HCT116 (cell line): ENCODE measurements around the gene TCEA2. TPM values are rescaled to one million over a fixed set of nuclear protein-coding genes. Genes with fewer than 3 reads are reported as not detected.

Source experiments
- ATAC-seq: fragments of 200-7000 bp; cut with Tn5 transposase; 2 replicates; pipeline ENCODE4 v1.9.1; 2020; ENCODE audit warnings: mild to moderate bottlenecking, moderate library complexity
- BruUV-seq: library from RNA; stranded (reverse); fragments of 400-500 nt; replicated peaks from 2 replicates; lab custom pipeline; 2021; lab: Mats Ljungman, UMichigan
- CTCF ChIA-PET: fragments of 300-600 bp; sonication (Branson Sonifier 250); formaldehyde crosslinking; loops from one replicate; lab custom pipeline; 2021; ENCODE audit warnings: antibody characterized with exemption; lab: Charles Lee
- POLR2A ChIA-PET: fragments of 300-600, 350-600 bp; sonication (Branson Sonifier 250); formaldehyde crosslinking; loops from one replicate; lab custom pipeline; 2021; ENCODE audit warnings: antibody characterized with exemption; lab: Charles Lee
- RAD21 ChIA-PET, 2 experiments: fragments of 300-600 bp; sonication (Branson Sonifier 250); formaldehyde crosslinking; loops; one replicate each; lab custom pipeline; 2023; ENCODE audit warnings: low total read pairs in 2 of 2; ENCODE audit not compliant: uncharacterized antibody in 2 of 2, unreplicated experiment in 2 of 2, low non-redundant PET in 1 of 2; lab: Charles Lee
- DNase-seq: peaks from one replicate; pipeline ENCODE4 v3.0.0-alpha.2; 2010; ENCODE audit warnings: low read depth, low spot score
- H2AFZ ChIP-seq: fragments of 200-600 bp; shearing (Covaris generic), sonication (generic); 2 replicates; pipeline ENCODE4 v1.6.1; 2017; ENCODE audit warnings: low read depth, mixed run types, mixed read lengths, antibody characterized with exemption, low read length; ENCODE audit not compliant: poor library complexity, severe bottlenecking
- H3K27ac ChIP-seq: 2 replicates; pipeline ENCODE4 v1.5.1; 2012; ENCODE audit warnings: low read depth, low read length
- H3K27me3 ChIP-seq: fragments of 200-600 bp; sonication (generic); 2 replicates; pipeline ENCODE4 v1.6.1; 2016; ENCODE audit warnings: mixed run types, low read length, mixed read lengths; ENCODE audit not compliant: insufficient read depth
- H3K36me3 ChIP-seq, 2 experiments: fragments of 200-500 bp in 1 of 2; fragments of 200-600 bp in 1 of 2; sonication (Bioruptor generic) in 1 of 2; sonication (generic) in 1 of 2; 2 replicates each; pipeline versions ENCODE4 v1.5.1 to v1.6.1; 2014 to 2016; ENCODE audit warnings: low read length in 2 of 2, inconsistent platforms in 1 of 2, mixed read lengths in 1 of 2, mixed run types in 1 of 2; ENCODE audit not compliant: insufficient read depth in 2 of 2, control insufficient read depth in 1 of 2
- H3K4me1 ChIP-seq, 2 experiments: fragments of 200-600 bp in 1 of 2; sonication (generic) in 1 of 2; 2 replicates each; pipeline versions ENCODE4 v1.5.1 to v1.6.1; 2012 to 2017; ENCODE audit warnings: low read length in 2 of 2, inconsistent platforms in 1 of 2, mild to moderate bottlenecking in 1 of 2, mixed read lengths in 1 of 2, mixed run types in 1 of 2, moderate library complexity in 1 of 2; ENCODE audit not compliant: insufficient read depth in 2 of 2, control insufficient read depth in 1 of 2
- H3K4me2 ChIP-seq: fragments of 200-600 bp; sonication (generic); 2 replicates; pipeline ENCODE4 v1.6.1; 2017; ENCODE audit warnings: mixed run types, low read length, mixed read lengths
- H3K4me3 ChIP-seq, 2 experiments: fragments of 200-600 bp in 1 of 2; sonication (generic) in 1 of 2; replicated peaks in 1 of 2; 2 replicates each; pipeline ENCODE4 v1.5.1; 2011 to 2016; ENCODE audit warnings: low read length in 2 of 2, control low read depth in 1 of 2, low read depth in 1 of 2, mild to moderate bottlenecking in 1 of 2, mixed read lengths in 1 of 2, mixed run types in 1 of 2
- H3K79me2 ChIP-seq: fragments of 200-600 bp; sonication (generic); 2 replicates; pipeline ENCODE4 v1.6.1; 2017; ENCODE audit warnings: mild to moderate bottlenecking, mixed run types, low read length, moderate library complexity, mixed read lengths; ENCODE audit not compliant: insufficient read depth
- H3K9ac ChIP-seq: fragments of 200-600 bp; sonication (generic); 2 replicates; pipeline ENCODE4 v1.6.1; 2016; ENCODE audit warnings: low read length, mixed read lengths
- H3K9me2 ChIP-seq: fragments of 200-600 bp; sonication (generic), shearing (Covaris generic); 2 replicates; pipeline ENCODE4 v1.6.1; 2017; ENCODE audit warnings: mixed run types, mild to moderate bottlenecking, moderate library complexity; ENCODE audit not compliant: insufficient read depth
- H3K9me3 ChIP-seq, 2 experiments: fragments of 200-500 bp in 1 of 2; fragments of 200-600 bp in 1 of 2; sonication (Bioruptor generic) in 1 of 2; sonication (generic) in 1 of 2; 2 replicates each; pipeline ENCODE4 v1.6.1; 2014 to 2017; ENCODE audit warnings: low read length in 2 of 2, mixed read lengths in 2 of 2, inconsistent platforms in 1 of 2, low read depth in 1 of 2, mild to moderate bottlenecking in 1 of 2, mixed run types in 1 of 2, moderate library complexity in 1 of 2; ENCODE audit not compliant: control insufficient read depth in 1 of 2, insufficient read depth in 1 of 2
- H4K20me1 ChIP-seq: fragments of 200-600 bp; sonication (generic), shearing (Covaris generic); 2 replicates; pipeline ENCODE4 v1.6.1; 2017; ENCODE audit warnings: mixed run types, mild to moderate bottlenecking, moderate library complexity; ENCODE audit not compliant: insufficient read depth
- CBX3 ChIP-seq: IDR thresholded peaks from 2 replicates; pipeline ENCODE4 v1.6.1; 2012; ENCODE audit warnings: low read depth
- EGR1 ChIP-seq: IDR thresholded peaks from 2 replicates; pipeline ENCODE4 v1.6.1; 2012; ENCODE audit warnings: low read depth
- ELF1 ChIP-seq: IDR thresholded peaks from 2 replicates; pipeline ENCODE4 v1.6.1; 2012; ENCODE audit warnings: low read depth, borderline replicate concordance
- EZH2phosphoT487 ChIP-seq: fragments of 200-600 bp; IDR thresholded peaks from 2 replicates; pipeline ENCODE4 v1.6.1; 2018; ENCODE audit warnings: antibody characterized with exemption, borderline replicate concordance
- FOSL1 ChIP-seq: IDR thresholded peaks from 2 replicates; pipeline ENCODE4 v1.6.1; 2012; ENCODE audit warnings: low read depth
- JUND ChIP-seq: IDR thresholded peaks from 2 replicates; pipeline ENCODE4 v1.6.1; 2012
- POLR2A ChIP-seq: IDR thresholded peaks from 2 replicates; pipeline ENCODE4 v1.7.0; 2011; ENCODE audit warnings: borderline replicate concordance; ENCODE audit not compliant: insufficient read depth, insufficient read length; ENCODE audit errors: extremely low read depth
- POLR2AphosphoS5 ChIP-seq: IDR thresholded peaks from 2 replicates; pipeline ENCODE4 v1.6.1; 2011; ENCODE audit warnings: mild to moderate bottlenecking, low read depth, low read length, moderate library complexity
- RAD21 ChIP-seq: IDR thresholded peaks from 2 replicates; pipeline ENCODE4 v1.6.1; 2012; ENCODE audit warnings: low read depth, mild to moderate bottlenecking
- SIN3A ChIP-seq: IDR thresholded peaks from 2 replicates; pipeline ENCODE4 v1.6.1; 2012; ENCODE audit warnings: low read depth
- SP1 ChIP-seq: IDR thresholded peaks from 2 replicates; pipeline ENCODE4 v1.6.1; 2012; ENCODE audit warnings: low read depth
- SRF ChIP-seq: IDR thresholded peaks from 2 replicates; pipeline ENCODE4 v1.6.1; 2012; ENCODE audit warnings: low read depth
- TCF7L2 ChIP-seq: IDR thresholded peaks from 2 replicates; pipeline ENCODE4 v1.7.0; 2011; ENCODE audit warnings: borderline replicate concordance, inconsistent platforms; ENCODE audit not compliant: insufficient read depth, insufficient read length; ENCODE audit errors: extremely low read depth
- YY1 ChIP-seq: IDR thresholded peaks from 2 replicates; pipeline ENCODE4 v1.6.1; 2011; ENCODE audit warnings: low read length, low read depth, moderate library complexity, mild to moderate bottlenecking; ENCODE audit not compliant: insufficient replicate concordance; ENCODE audit errors: extremely low read depth
- ZFX ChIP-seq: fragments of 450-650 bp; IDR thresholded peaks from 2 replicates; pipeline ENCODE4 v1.6.1; 2017
- ZNF274 ChIP-seq: fragments of 200-500 bp; sonication (Bioruptor generic); IDR thresholded peaks from 2 replicates; pipeline ENCODE4 v1.6.1; 2014; ENCODE audit warnings: mild to moderate bottlenecking, low read depth, low read length, inconsistent platforms
- intact Hi-C: fragments of 100-400 bp; cut with micrococcal nuclease; formaldehyde crosslinking; loops from 2 replicates; pipeline ENCODE4 v1.10.0; 2022
- total RNA-seq: library from RNA; stranded (reverse); gene quantifications from one replicate; pipeline ENCODE4 v1.2.1, GENCODE V29; 2021; ENCODE audit not compliant: unreplicated experiment
- TF ChIP-seq, protein P1 (sequence below): IDR thresholded peaks from 2 replicates; pipeline ENCODE4 v1.6.1; 2012; ENCODE audit warnings: low read depth
- TF ChIP-seq, protein P2 (sequence below): IDR thresholded peaks from 2 replicates; pipeline ENCODE4 v1.6.1; 2012
- TF ChIP-seq, protein P3 (sequence below): IDR thresholded peaks from 2 replicates; pipeline ENCODE4 v1.6.1; 2011; ENCODE audit warnings: mild to moderate bottlenecking, low read length, moderate library complexity; ENCODE audit not compliant: insufficient replicate concordance; ENCODE audit errors: extremely low read depth
- TF ChIP-seq, protein P4 (sequence below), 3 experiments: fragments of 200-600 bp in 1 of 3; sonication (generic) in 1 of 3; IDR thresholded peaks in 2 of 3; conservative IDR thresholded peaks in 1 of 3; 2 replicates each; pipeline ENCODE4 v1.5.1; 2012 to 2017; ENCODE audit warnings: low read depth in 2 of 3, low read length in 2 of 3, antibody characterized with exemption in 1 of 3, borderline replicate concordance in 1 of 3, control low read depth in 1 of 3, mild to moderate bottlenecking in 1 of 3, mixed read lengths in 1 of 3, mixed run types in 1 of 3, moderate library complexity in 1 of 3; ENCODE audit not compliant: insufficient read depth in 1 of 3

The TCEA2 gene
- total RNA-seq, 1 experiment from 2014 or later, result 29.7 TPM

DNA sequence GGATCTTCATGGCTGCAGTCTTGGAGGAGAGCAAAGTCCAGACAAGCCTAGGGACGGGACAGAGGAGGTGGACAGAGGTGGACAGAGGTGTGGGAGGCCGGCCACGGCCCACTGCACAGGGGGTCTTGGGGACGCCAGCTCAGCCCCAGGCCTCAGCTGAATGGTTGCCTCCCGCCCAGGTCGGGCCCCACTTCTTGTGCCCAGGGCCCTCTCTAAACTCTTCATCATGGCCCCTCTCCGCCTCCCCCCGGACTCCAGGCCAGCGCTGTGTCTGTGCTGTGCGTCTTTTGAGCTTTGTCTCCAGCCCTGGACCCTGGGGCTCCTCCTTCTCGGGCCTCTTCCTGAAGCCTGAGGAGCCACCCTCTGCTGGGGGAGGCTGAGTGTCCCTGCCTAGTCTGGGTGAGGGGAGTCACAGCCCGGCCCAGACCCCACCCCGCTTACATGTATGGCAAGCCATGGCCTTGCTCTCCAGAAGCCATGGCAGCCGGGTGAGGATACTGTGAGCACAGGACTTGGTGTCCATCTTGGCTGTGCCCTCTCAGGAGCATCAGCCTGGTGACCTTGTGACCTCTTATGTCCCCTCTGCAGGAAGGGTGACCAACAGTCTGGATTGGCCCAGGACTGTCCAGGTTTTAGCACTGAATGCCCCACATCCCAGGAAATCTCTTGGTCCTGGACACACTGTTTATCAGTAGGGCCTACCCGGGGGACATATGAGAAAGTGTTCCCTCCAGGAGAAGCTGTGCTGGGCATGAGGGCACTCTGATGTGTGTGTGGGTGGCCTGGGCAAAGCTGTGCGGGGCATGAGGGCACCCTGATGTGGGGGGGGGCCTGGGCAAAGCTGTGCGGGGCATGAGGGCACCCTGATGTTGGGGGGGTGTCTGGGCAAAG is 53.8 kb downstream of the TCEA2 start:
- H4K20me1 ChIP-seq, result no peaks in the 10 kb centered on the region
- no peak overlapping the region for H3K4me3 ChIP-seq
- H3K9me3 ChIP-seq, result no peaks in the 10 kb centered on the region
- H3K79me2 ChIP-seq, result no peaks in the 10 kb centered on the region
- DNase-seq (no peak), ATAC-seq (no peak)
- H3K27ac ChIP-seq, result no peak overlapping the region
- TF ChIP-seq, protein P1, sequence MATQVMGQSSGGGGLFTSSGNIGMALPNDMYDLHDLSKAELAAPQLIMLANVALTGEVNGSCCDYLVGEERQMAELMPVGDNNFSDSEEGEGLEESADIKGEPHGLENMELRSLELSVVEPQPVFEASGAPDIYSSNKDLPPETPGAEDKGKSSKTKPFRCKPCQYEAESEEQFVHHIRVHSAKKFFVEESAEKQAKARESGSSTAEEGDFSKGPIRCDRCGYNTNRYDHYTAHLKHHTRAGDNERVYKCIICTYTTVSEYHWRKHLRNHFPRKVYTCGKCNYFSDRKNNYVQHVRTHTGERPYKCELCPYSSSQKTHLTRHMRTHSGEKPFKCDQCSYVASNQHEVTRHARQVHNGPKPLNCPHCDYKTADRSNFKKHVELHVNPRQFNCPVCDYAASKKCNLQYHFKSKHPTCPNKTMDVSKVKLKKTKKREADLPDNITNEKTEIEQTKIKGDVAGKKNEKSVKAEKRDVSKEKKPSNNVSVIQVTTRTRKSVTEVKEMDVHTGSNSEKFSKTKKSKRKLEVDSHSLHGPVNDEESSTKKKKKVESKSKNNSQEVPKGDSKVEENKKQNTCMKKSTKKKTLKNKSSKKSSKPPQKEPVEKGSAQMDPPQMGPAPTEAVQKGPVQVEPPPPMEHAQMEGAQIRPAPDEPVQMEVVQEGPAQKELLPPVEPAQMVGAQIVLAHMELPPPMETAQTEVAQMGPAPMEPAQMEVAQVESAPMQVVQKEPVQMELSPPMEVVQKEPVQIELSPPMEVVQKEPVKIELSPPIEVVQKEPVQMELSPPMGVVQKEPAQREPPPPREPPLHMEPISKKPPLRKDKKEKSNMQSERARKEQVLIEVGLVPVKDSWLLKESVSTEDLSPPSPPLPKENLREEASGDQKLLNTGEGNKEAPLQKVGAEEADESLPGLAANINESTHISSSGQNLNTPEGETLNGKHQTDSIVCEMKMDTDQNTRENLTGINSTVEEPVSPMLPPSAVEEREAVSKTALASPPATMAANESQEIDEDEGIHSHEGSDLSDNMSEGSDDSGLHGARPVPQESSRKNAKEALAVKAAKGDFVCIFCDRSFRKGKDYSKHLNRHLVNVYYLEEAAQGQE, result no peak
- TF ChIP-seq, protein P2, sequence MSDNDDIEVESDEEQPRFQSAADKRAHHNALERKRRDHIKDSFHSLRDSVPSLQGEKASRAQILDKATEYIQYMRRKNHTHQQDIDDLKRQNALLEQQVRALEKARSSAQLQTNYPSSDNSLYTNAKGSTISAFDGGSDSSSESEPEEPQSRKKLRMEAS, result no peak
- TF ChIP-seq SIN3A (no peak), CBX3 (no peak), TCF7L2 (no peak), SP1 (no peak), FOSL1 (no peak), EZH2phosphoT487 (no peak), JUND (no peak), RAD21 (no peak), ZNF274 (no peak), ZFX (no peak), EGR1 (no peak), SRF (no peak), YY1 (no peak), POLR2AphosphoS5 (no peak), POLR2A (no peak), ELF1 (no peak)
- TF ChIP-seq, protein P3, sequence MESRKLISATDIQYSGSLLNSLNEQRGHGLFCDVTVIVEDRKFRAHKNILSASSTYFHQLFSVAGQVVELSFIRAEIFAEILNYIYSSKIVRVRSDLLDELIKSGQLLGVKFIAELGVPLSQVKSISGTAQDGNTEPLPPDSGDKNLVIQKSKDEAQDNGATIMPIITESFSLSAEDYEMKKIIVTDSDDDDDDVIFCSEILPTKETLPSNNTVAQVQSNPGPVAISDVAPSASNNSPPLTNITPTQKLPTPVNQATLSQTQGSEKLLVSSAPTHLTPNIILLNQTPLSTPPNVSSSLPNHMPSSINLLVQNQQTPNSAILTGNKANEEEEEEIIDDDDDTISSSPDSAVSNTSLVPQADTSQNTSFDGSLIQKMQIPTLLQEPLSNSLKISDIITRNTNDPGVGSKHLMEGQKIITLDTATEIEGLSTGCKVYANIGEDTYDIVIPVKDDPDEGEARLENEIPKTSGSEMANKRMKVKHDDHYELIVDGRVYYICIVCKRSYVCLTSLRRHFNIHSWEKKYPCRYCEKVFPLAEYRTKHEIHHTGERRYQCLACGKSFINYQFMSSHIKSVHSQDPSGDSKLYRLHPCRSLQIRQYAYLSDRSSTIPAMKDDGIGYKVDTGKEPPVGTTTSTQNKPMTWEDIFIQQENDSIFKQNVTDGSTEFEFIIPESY, result no peak
- TF ChIP-seq, protein P4, sequence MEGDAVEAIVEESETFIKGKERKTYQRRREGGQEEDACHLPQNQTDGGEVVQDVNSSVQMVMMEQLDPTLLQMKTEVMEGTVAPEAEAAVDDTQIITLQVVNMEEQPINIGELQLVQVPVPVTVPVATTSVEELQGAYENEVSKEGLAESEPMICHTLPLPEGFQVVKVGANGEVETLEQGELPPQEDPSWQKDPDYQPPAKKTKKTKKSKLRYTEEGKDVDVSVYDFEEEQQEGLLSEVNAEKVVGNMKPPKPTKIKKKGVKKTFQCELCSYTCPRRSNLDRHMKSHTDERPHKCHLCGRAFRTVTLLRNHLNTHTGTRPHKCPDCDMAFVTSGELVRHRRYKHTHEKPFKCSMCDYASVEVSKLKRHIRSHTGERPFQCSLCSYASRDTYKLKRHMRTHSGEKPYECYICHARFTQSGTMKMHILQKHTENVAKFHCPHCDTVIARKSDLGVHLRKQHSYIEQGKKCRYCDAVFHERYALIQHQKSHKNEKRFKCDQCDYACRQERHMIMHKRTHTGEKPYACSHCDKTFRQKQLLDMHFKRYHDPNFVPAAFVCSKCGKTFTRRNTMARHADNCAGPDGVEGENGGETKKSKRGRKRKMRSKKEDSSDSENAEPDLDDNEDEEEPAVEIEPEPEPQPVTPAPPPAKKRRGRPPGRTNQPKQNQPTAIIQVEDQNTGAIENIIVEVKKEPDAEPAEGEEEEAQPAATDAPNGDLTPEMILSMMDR (IDR thresholded peaks at IDR 0.05 in 2 of 3, conservative IDR thresholded peaks at IDR 0.05 in 1 of 3; ENCODE audit: borderline replicate concordance in 1 of 3, insufficient read depth in 1 of 3, low read depth in 2 of 3, low read length in 2 of 3), result no peak
- ChIA-PET POLR2A (no interaction called here), RAD21 (no interaction called here), CTCF (interaction anchor here (1.7 kb wide), 1 partner anchor 15 kb away, joined by 8 read pairs; no protein-coding TSS in a partner anchor)
- no peaks in the 10 kb centered on the region for H3K27me3 ChIP-seq
- peaks cover 0 to 8% of the 10 kb centered on the region in 2 experiments; a peak in 2 of 4 replicates for H3K4me1 ChIP-seq
- H3K4me2 ChIP-seq, result no peak overlapping the region
- H2AFZ ChIP-seq, result no peak overlapping the region
- no peak overlapping the region for H3K9ac ChIP-seq
- no TSS peak for BruUV-seq
- no peaks in the 10 kb centered on the region for H3K36me3 ChIP-seq
- H3K9me2 ChIP-seq, result no peaks in the 10 kb centered on the region
- intact Hi-C loops, result no loop called here
